Measurements from ENCODE around the gene WDR36.

Gene WDR36

GRCh38 chr5:111092062-111092853, at the start of gene WDR36:
Gene WDR36 (plus strand): TSS chr5:111092348. CDS start chr5:111092457, 109 bp downstream.
- Histone ChIP-seq H3K36me3 (ENCODE audit: control insufficient read depth, insufficient read depth, low read length) (peaks cover 2% of the 10 kb centered on the region), H3K9me3 (ENCODE audit: control insufficient read depth, insufficient read depth, low read length) (no peaks in the 10 kb centered on the region), H3K9ac (ENCODE audit: low read depth, low read length) (peak within 1 kb of the TSS; percentile 94), H3K27me3 (ENCODE audit: control insufficient read depth, insufficient read depth, low read length) (peaks cover 7% of the 10 kb centered on the region), H3K4me3 (ENCODE audit: low read depth, low read length) (peak within 1 kb of the TSS; percentile 99), H3K4me1 (ENCODE audit: control insufficient read depth, insufficient read depth, low read length) (peaks cover 3% of the 10 kb centered on the region)

- no peaks in the 10 kb centered on the region for H3K9me3 ChIP-seq (ENCODE audit: control insufficient read depth, insufficient read depth, low read length)
- H3K36me3 ChIP-seq (ENCODE audit: control insufficient read depth, insufficient read depth, low read length): no peaks in the 10 kb centered on the region
- H3K9ac ChIP-seq (ENCODE audit: low read depth, low read length): no peak overlapping the region
- H3K4me1 ChIP-seq (ENCODE audit: control insufficient read depth, insufficient read depth, low read length): no peaks in the 10 kb centered on the region
- no peak overlapping the region for H3K4me3 ChIP-seq (ENCODE audit: low read depth, low read length)
- H3K27me3 ChIP-seq (ENCODE audit: control insufficient read depth, insufficient read depth, low read length): no peaks in the 10 kb centered on the region
These were observed 48.2 kb upstream of the WDR36 start for GRCh38 chr5:111043712-111044506.

- no peaks in the 10 kb centered on the region for H3K36me3 ChIP-seq (ENCODE audit: control insufficient read depth, insufficient read depth, low read length)
- no peak overlapping the region for H3K4me3 ChIP-seq (ENCODE audit: low read depth, low read length)
- H3K27me3 ChIP-seq (ENCODE audit: control insufficient read depth, insufficient read depth, low read length): no peaks in the 10 kb centered on the region
- no peaks in the 10 kb centered on the region for H3K4me1 ChIP-seq (ENCODE audit: control insufficient read depth, insufficient read depth, low read length)
- no peak overlapping the region for H3K9ac ChIP-seq (ENCODE audit: low read depth, low read length)
- no peaks in the 10 kb centered on the region for H3K9me3 ChIP-seq (ENCODE audit: control insufficient read depth, insufficient read depth, low read length)
These were observed 34.1 kb upstream of the WDR36 start for GRCh38 chr5:111058064-111058463.

GRCh38 chr5:111060169-111060568, 32.0 kb upstream of the WDR36 start:
- Histone ChIP-seq H3K36me3 (ENCODE audit: control insufficient read depth, insufficient read depth, low read length) (no peaks in the 10 kb centered on the region), H3K4me3 (ENCODE audit: low read depth, low read length) (no peak overlapping the region), H3K4me1 (ENCODE audit: control insufficient read depth, insufficient read depth, low read length) (no peaks in the 10 kb centered on the region), H3K9ac (ENCODE audit: low read depth, low read length) (no peak overlapping the region), H3K27me3 (ENCODE audit: control insufficient read depth, insufficient read depth, low read length) (no peaks in the 10 kb centered on the region), H3K9me3 (ENCODE audit: control insufficient read depth, insufficient read depth, low read length) (no peaks in the 10 kb centered on the region)

- Histone ChIP-seq H3K36me3 (ENCODE audit: control insufficient read depth, insufficient read depth, low read length) (no peaks in the 10 kb centered on the region), H3K4me1 (ENCODE audit: control insufficient read depth, insufficient read depth, low read length) (no peaks in the 10 kb centered on the region), H3K9ac (ENCODE audit: low read depth, low read length) (no peak overlapping the region), H3K27me3 (ENCODE audit: control insufficient read depth, insufficient read depth, low read length) (no peaks in the 10 kb centered on the region), H3K9me3 (ENCODE audit: control insufficient read depth, insufficient read depth, low read length) (no peaks in the 10 kb centered on the region), H3K4me3 (ENCODE audit: low read depth, low read length) (no peak overlapping the region)
These were observed 30.5 kb upstream of the WDR36 start for GRCh38 chr5:111061618-111062017.

GRCh38 chr5:111063709-111064322, 28.3 kb upstream of the WDR36 start:
- Histone ChIP-seq H3K4me3 (ENCODE audit: low read depth, low read length) (no peak overlapping the region), H3K27me3 (ENCODE audit: control insufficient read depth, insufficient read depth, low read length) (peaks cover 19% of the 10 kb centered on the region), H3K4me1 (ENCODE audit: control insufficient read depth, insufficient read depth, low read length) (no peaks in the 10 kb centered on the region), H3K36me3 (ENCODE audit: control insufficient read depth, insufficient read depth, low read length) (no peaks in the 10 kb centered on the region), H3K9ac (ENCODE audit: low read depth, low read length) (no peak overlapping the region), H3K9me3 (ENCODE audit: control insufficient read depth, insufficient read depth, low read length) (no peaks in the 10 kb centered on the region)

- H3K4me3 ChIP-seq (ENCODE audit: low read depth, low read length): no peak overlapping the region
- no peaks in the 10 kb centered on the region for H3K36me3 ChIP-seq (ENCODE audit: control insufficient read depth, insufficient read depth, low read length)
- no peak overlapping the region for H3K9ac ChIP-seq (ENCODE audit: low read depth, low read length)
- no peaks in the 10 kb centered on the region for H3K9me3 ChIP-seq (ENCODE audit: control insufficient read depth, insufficient read depth, low read length)
- peaks cover 4% of the 10 kb centered on the region for H3K4me1 ChIP-seq (ENCODE audit: control insufficient read depth, insufficient read depth, low read length)
- H3K27me3 ChIP-seq (ENCODE audit: control insufficient read depth, insufficient read depth, low read length): peaks cover 45% of the 10 kb centered on the region
These were observed 25.7 kb upstream of the WDR36 start for GRCh38 chr5:111066261-111066938.

GRCh38 chr5:111068213-111068612, 23.9 kb upstream of the WDR36 start:
- Histone ChIP-seq H3K4me3 (ENCODE audit: low read depth, low read length) (no peak overlapping the region), H3K36me3 (ENCODE audit: control insufficient read depth, insufficient read depth, low read length) (no peaks in the 10 kb centered on the region), H3K9me3 (ENCODE audit: control insufficient read depth, insufficient read depth, low read length) (no peaks in the 10 kb centered on the region), H3K9ac (ENCODE audit: low read depth, low read length) (no peak overlapping the region), H3K4me1 (ENCODE audit: control insufficient read depth, insufficient read depth, low read length) (peaks cover 4% of the 10 kb centered on the region), H3K27me3 (ENCODE audit: control insufficient read depth, insufficient read depth, low read length) (peaks cover 63% of the 10 kb centered on the region)

- peaks cover 4% of the 10 kb centered on the region for H3K4me1 ChIP-seq (ENCODE audit: control insufficient read depth, insufficient read depth, low read length)
- peaks cover 76% of the 10 kb centered on the region for H3K27me3 ChIP-seq (ENCODE audit: control insufficient read depth, insufficient read depth, low read length)
- H3K9ac ChIP-seq (ENCODE audit: low read depth, low read length): no peak overlapping the region
- H3K36me3 ChIP-seq (ENCODE audit: control insufficient read depth, insufficient read depth, low read length): no peaks in the 10 kb centered on the region
- no peaks in the 10 kb centered on the region for H3K9me3 ChIP-seq (ENCODE audit: control insufficient read depth, insufficient read depth, low read length)
- peak overlapping the region; percentile 46 for H3K4me3 ChIP-seq (ENCODE audit: low read depth, low read length)
These were observed 22.3 kb upstream of the WDR36 start for GRCh38 chr5:111069839-111070238.

- Histone ChIP-seq H3K36me3 (ENCODE audit: control insufficient read depth, insufficient read depth, low read length) (no peaks in the 10 kb centered on the region), H3K4me1 (ENCODE audit: control insufficient read depth, insufficient read depth, low read length) (peaks cover 4% of the 10 kb centered on the region), H3K9ac (ENCODE audit: low read depth, low read length) (no peak overlapping the region), H3K4me3 (ENCODE audit: low read depth, low read length) (peak overlapping the region; percentile 60), H3K9me3 (ENCODE audit: control insufficient read depth, insufficient read depth, low read length) (no peaks in the 10 kb centered on the region), H3K27me3 (ENCODE audit: control insufficient read depth, insufficient read depth, low read length) (peaks cover 76% of the 10 kb centered on the region)
These were observed 21.6 kb upstream of the WDR36 start for GRCh38 chr5:111070272-111071134.

- peak within 1 kb of the TSS; percentile 81 for H3K4me3 ChIP-seq (ENCODE audit: low read depth, low read length)
- no peaks in the 10 kb centered on the region for H3K9me3 ChIP-seq (ENCODE audit: control insufficient read depth, insufficient read depth, low read length)
- no peaks in the 10 kb centered on the region for H3K36me3 ChIP-seq (ENCODE audit: control insufficient read depth, insufficient read depth, low read length)
- H3K9ac ChIP-seq (ENCODE audit: low read depth, low read length): no peak within 1 kb of the TSS
- H3K27me3 ChIP-seq (ENCODE audit: control insufficient read depth, insufficient read depth, low read length): peaks cover 76% of the 10 kb centered on the region
- H3K4me1 ChIP-seq (ENCODE audit: control insufficient read depth, insufficient read depth, low read length): peaks cover 4% of the 10 kb centered on the region
These were observed 20.7 kb upstream of the WDR36 start, which contains the start of gene TSLP for GRCh38 chr5:111071413-111071812. Gene TSLP (plus strand): TSS chr5:111071713. CDS start chr5:111071891, 178 bp downstream.

Data from iPS-15b (cell line).